Psoas muscle (tissue), 8 donors: ENCODE data around the gene ANXA4. TPM values are rescaled to one million over a fixed set of nuclear protein-coding genes. Genes with fewer than 3 reads are reported as not detected.

Source experiments
- ATAC-seq, 4 donors: fragments of 200-7000 bp; cut with Tn5 transposase; one replicate each; pipeline ENCODE4 v1.9.1; 2020; ENCODE audit warnings: moderate library complexity in 3 of 4, mild to moderate bottlenecking in 2 of 4
- DNase-seq, 2 donors: peaks; one replicate each; pipeline ENCODE4 v3.0.0-alpha.2; 2020
- H3K27ac ChIP-seq: fragments of 200-600 bp; one replicate; pipeline ENCODE4 v1.8.0; 2022
- H3K27me3 ChIP-seq, 3 donors: fragments of 200-600 bp in 1 of 3; one replicate each; pipeline versions ENCODE4 v1.6.1 to v1.8.0; 2013 to 2022; ENCODE audit warnings: low read length in 2 of 3, mild to moderate bottlenecking in 2 of 3, moderate library complexity in 1 of 3; ENCODE audit not compliant: insufficient read depth in 3 of 3
- H3K36me3 ChIP-seq, 2 donors: fragments of 200-600 bp in 1 of 2; one replicate each; pipeline versions ENCODE4 v1.6.1 to v1.8.0; 2013 to 2022; ENCODE audit warnings: low read depth in 1 of 2, mild to moderate bottlenecking in 1 of 2, moderate library complexity in 1 of 2; ENCODE audit not compliant: insufficient read depth in 1 of 2
- H3K4me1 ChIP-seq: fragments of 200-600 bp; one replicate; pipeline ENCODE4 v1.8.0; 2022
- H3K4me3 ChIP-seq: fragments of 200-600 bp; one replicate; pipeline ENCODE4 v1.8.0; 2022; ENCODE audit warnings: mild to moderate bottlenecking
- H3K9me3 ChIP-seq: fragments of 200-600 bp; one replicate; pipeline ENCODE4 v1.8.0; 2022
- WGBS, 3 donors: extraction: QIAGEN DNeasy Blood & Tissue Kit; methylation state at CpG; one replicate each; pipeline versions ENCODE4 v1.1.6 to v1.1.7; 2013; 5-methylcytosine and 5-hydroxymethylcytosine counted together
- intact Hi-C, 2 donors: fragments of 100-400 bp; cut with DNase I; formaldehyde crosslinking; loops; one replicate each; pipeline versions ENCODE4 v1.11.0 to v1.14.2; 2022
- long read RNA-seq, 2 donors: library from polyadenylated mRNA; unstranded; transcript quantifications; one replicate each; pipeline ENCODE4 v2.0.0, GENCODE V29; 2021
- polyA plus RNA-seq, 3 donors: library from polyadenylated mRNA; stranded (reverse); fragments of 200-250 nt; gene quantifications; one replicate each; pipeline ENCODE4 v1.2.3, GENCODE V29; 2013
- total RNA-seq, 4 donors: library from RNA; stranded (reverse); fragmentation: NEBNext Ultra II Directional in 2 of 4; extraction: Animal tissue kit (Norgen Biotek cat#: 25700) in 2 of 4; gene quantifications; one replicate each; pipeline versions ENCODE4 v1.2.1 to v1.2.4, GENCODE V29; 2021 to 2023
- TF ChIP-seq, protein P1 (sequence below): fragments of 200-600 bp; IDR thresholded peaks from one replicate; pipeline ENCODE4 v1.8.0; 2022; ENCODE audit warnings: antibody characterized with exemption
- donor health status: healthy with polysubstance abuse.
- donor health status: DM: no; HTN: no; CAD: no; lungs with moderate emphysema.
- donor health status: Bipolar disorder and iron deficiency.
- donor health status: healthy.
- donor health status: DM: yes; HTN: yes; CAD: no.
- donor health status: DM: no; HTN: no; CAD: no.
- donor health status: DM: no; HTN: no; CAD: no.
- donor health status: DM: yes; HTN: yes; CAD: no.

Gene ANXA4
- 10 to 100 TPM; 19.4 to 29.0 (median 23.4) TPM for total RNA-seq
- 10 to 100 TPM; 13.2 to 17.0 (median 13.2) TPM for polyA plus RNA-seq
- long read RNA-seq, donor 1, partial matches to known transcripts = 2 of 9 reads
- long read RNA-seq, donor 1, other reads (novel, unspliced or antisense) = 3 of 9 reads
- long read RNA-seq, donor 2, transcript ANXA4-201 (13 exons, 2,799 nt) = major isoform, 12 of 25 reads
- long read RNA-seq, donor 2, partial matches to known transcripts = 3 of 25 reads
- long read RNA-seq, donor 2, other reads (novel, unspliced or antisense) = 10 of 25 reads

DNA sequence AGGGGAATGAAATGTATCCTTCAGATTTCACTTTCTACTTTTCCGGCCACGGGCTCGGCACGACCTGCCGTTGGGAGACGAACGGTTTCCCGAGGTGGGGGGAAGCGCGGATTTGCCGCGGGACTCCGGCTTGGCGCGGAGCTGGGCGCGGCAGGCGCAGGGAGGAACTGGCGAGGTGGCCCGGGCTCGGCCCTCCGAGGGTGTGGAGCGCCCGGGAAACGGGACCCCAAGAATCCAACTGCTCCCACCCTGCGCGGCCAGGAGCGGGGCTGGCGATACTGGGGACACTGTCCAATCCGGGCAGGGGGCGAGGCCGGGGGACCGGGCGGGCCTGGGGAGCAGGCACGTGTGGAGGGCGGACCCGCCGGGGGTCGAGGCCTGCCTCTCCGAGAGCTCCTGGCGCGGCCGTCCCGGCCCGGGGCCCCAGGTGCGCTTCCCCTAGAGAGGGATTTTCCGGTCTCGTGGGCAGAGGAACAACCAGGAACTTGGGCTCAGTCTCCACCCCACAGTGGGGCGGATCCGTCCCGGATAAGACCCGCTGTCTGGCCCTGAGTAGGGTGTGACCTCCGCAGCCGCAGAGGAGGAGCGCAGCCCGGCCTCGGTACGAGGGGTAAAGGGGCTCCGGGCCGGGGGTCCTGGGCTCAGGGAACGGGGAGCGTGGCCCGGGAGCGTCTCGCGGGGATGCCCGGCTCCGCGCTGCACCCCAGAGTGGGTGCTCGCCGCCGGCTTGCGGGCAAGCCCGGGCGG, at the start of gene ANXA4:
Gene ANXA4 (plus strand): TSS at position 560 of the 747 bp plus-strand sequence. CDS start 39,432 bp downstream, outside the sequence.
- TF ChIP-seq, protein P1, sequence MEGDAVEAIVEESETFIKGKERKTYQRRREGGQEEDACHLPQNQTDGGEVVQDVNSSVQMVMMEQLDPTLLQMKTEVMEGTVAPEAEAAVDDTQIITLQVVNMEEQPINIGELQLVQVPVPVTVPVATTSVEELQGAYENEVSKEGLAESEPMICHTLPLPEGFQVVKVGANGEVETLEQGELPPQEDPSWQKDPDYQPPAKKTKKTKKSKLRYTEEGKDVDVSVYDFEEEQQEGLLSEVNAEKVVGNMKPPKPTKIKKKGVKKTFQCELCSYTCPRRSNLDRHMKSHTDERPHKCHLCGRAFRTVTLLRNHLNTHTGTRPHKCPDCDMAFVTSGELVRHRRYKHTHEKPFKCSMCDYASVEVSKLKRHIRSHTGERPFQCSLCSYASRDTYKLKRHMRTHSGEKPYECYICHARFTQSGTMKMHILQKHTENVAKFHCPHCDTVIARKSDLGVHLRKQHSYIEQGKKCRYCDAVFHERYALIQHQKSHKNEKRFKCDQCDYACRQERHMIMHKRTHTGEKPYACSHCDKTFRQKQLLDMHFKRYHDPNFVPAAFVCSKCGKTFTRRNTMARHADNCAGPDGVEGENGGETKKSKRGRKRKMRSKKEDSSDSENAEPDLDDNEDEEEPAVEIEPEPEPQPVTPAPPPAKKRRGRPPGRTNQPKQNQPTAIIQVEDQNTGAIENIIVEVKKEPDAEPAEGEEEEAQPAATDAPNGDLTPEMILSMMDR = no peak
- no peaks in the 10 kb centered on the region for H3K27me3 ChIP-seq
- ATAC-seq (peak; percentile 87 to 90 (median 88)), DNase-seq (peak; percentile 78 to 88)
- peak within 1 kb of the TSS; percentile 88 for H3K27ac ChIP-seq
- intact Hi-C loops = loop anchor here (5.0 kb wide), 2 partner anchors 36 to 71 kb away; no protein-coding TSS in a partner anchor
- H3K4me3 ChIP-seq = peak within 1 kb of the TSS; percentile 72
- no peaks in the 10 kb centered on the region for H3K36me3 ChIP-seq
- peaks cover 11% of the 10 kb centered on the region for H3K4me1 ChIP-seq
- H3K9me3 ChIP-seq = no peaks in the 10 kb centered on the region
- 0% methylated on average over 69 to 75 of the region's 75 CpGs for WGBS, 3 donors

DNA sequence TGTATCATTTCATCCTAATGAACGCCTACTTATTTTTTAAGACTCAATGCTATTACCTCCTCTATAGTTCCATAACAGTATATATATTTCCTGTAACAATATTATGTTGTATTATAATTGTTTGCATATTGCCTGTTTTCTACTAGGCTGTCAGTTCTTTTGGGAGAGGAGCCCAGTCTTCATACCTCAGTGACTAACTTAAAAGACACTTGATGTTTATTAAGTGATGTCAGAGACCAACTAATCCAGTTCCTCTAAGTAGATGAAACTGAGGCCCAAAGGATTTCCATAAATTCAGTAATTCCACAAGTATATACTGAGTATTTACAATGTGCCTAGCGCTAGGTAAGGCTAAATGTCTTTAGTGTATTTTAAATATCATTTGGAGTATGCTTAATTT, 49.5 kb upstream of the ANXA4 start:
- H3K27me3 ChIP-seq = no peaks in the 10 kb centered on the region
- intact Hi-C loops = no loop called here
- TF ChIP-seq, protein P1 = no peak
- no peak overlapping the region for H3K27ac ChIP-seq
- 93 to 97% (median 97%) methylated on average over 2 of the region's 2 CpGs for WGBS, 3 donors
- no peaks in the 10 kb centered on the region for H3K36me3 ChIP-seq
- H3K4me3 ChIP-seq = no peak overlapping the region
- H3K9me3 ChIP-seq = no peaks in the 10 kb centered on the region
- ATAC-seq = no peak
- DNase-seq = no peak
- H3K4me1 ChIP-seq = peaks cover 11% of the 10 kb centered on the region

DNA sequence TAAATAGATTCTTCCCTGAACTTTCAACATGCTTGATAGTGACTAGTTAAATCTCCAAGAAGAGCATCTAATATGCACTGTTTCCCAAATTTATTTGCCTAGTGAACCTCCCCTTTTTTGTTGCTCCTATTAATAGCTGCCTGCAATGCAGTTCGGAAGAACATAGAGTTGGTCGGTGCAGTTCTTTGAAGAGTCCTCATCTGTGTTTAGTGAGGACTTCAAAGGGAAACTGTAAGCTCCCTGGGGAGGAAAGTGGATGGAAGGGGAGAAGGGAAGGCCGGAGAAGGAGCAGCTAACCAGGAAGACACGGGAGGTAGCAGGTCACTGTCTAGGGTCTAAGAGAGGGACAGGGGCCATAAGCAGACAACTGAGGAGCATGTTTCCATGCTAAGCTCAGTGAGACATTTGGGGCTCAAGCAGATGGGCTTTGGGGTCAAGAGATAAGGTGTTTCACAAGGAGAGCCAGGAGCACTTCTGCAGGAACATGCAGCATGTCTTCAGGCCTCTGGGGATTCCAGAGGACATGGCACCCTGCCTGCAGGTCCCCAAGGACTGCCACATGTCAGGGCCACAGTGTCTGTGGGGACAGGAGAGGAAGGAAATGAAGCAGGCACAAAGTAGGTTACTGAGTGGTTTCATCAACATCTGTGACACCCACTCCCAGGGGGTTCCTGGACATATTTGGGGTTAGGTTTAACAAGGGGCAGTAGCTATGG, 48.7 kb upstream of the ANXA4 start:
- intact Hi-C loops = no loop called here
- Histone ChIP-seq H3K27ac (no peak overlapping the region), H3K36me3 (no peaks in the 10 kb centered on the region), H3K9me3 (no peaks in the 10 kb centered on the region), H3K4me1 (peaks cover 11% of the 10 kb centered on the region), H3K27me3 (no peaks in the 10 kb centered on the region), H3K4me3 (no peak overlapping the region)
- TF ChIP-seq, protein P1 = no peak
- 51 to 60% (median 53%) methylated on average over 4 of the region's 4 CpGs for WGBS, 3 donors
- ATAC-seq (no peak), DNase-seq (no peak)

DNA sequence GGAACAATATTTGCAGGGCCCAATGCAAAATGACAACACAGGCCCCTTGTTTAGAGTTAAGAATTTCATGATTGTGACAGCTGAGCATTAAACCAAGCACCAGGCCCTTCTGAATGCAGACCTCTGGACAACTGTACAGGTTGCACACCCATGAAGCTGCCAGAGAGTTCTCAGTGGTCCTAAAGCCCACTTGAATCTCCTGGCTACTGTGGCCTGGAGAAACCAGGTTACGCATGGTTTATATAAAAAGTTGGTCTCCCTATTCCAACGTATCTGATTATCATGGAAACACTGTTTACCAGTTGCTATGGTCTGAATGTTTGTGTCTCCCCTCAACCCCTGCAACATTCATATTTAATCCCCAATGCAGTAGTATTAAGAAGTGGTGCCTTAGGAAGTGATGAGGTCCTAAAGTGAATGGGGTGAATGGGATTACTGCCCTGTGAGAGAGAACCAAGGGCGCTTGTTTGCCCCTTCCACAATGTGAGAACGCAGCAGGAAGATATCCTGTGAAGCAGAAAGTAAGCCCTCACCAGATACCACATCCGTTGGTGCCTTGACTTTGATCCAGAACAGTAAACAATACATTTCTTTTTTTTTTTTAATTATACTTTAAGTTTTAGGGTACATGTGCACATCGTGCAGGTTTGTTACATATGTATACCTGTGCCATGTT, 48.0 kb upstream of the ANXA4 start:
- Histone ChIP-seq H3K9me3 (no peaks in the 10 kb centered on the region), H3K4me3 (no peak overlapping the region), H3K36me3 (no peaks in the 10 kb centered on the region), H3K27ac (no peak overlapping the region), H3K4me1 (peaks cover 11% of the 10 kb centered on the region), H3K27me3 (no peaks in the 10 kb centered on the region)
- DNase-seq = no peak
- WGBS, 3 donors = 73 to 84% (median 81%) methylated on average over 6 of the region's 6 CpGs
- TF ChIP-seq, protein P1 = no peak
- intact Hi-C loops = no loop called here
- no peak for ATAC-seq
